Ovary (tissue), 3 donors: Measurements from ENCODE around the gene ATP8B3.

Experiments
- CTCF ChIP-seq, 3 donors: fragments of 450-650 bp in 2 of 3; fragments of 200-600 bp in 1 of 3; IDR thresholded peaks; one replicate each; pipeline versions ENCODE4 v1.5.1 to v1.8.0; 2016 to 2022; ENCODE audit warnings: antibody characterized with exemption in 3 of 3, mild to moderate bottlenecking in 1 of 3
- EP300 ChIP-seq: sonication (generic); formaldehyde crosslinking; IDR thresholded peaks from one replicate; pipeline ENCODE4 v1.6.1; 2017; ENCODE audit warnings: antibody characterized with exemption
- POLR2A ChIP-seq: fragments of 450-650 bp; IDR thresholded peaks from one replicate; pipeline ENCODE4 v1.6.1; 2017; ENCODE audit warnings: antibody characterized with exemption, mild to moderate bottlenecking, moderate library complexity
- donor health status: DM: no; HTN: no; CAD: no.

- no peak for TF ChIP-seq CTCF (IDR thresholded peaks at IDR 0.05)
- TF ChIP-seq POLR2A = no peak
- no peak for TF ChIP-seq EP300
These were observed 64.6 kb downstream of the ATP8B3 start for GRCh38 chr19:1747285-1748114.
